HepG2 (cell line): ENCODE data around the gene CD7. TPM values are rescaled to one million over a fixed set of nuclear protein-coding genes. Genes with fewer than 3 reads are reported as not detected.
A peak's percentile ranks its signal among the peaks of the same experiment; 100 is the strongest.

Experiments
- CBFB ChIP-seq: sonication (generic); formaldehyde crosslinking; IDR thresholded peaks from 2 replicates; pipeline ENCODE4 v1.4.0; 2020; ENCODE audit warnings: missing genetic modification reagents
- CHD4 ChIP-seq: fragments of 200-600 bp; sonication (generic); IDR thresholded peaks from 2 replicates; pipeline ENCODE4 v1.7.0; 2017; ENCODE audit warnings: mild to moderate bottlenecking, low read length, borderline replicate concordance
- HOXA3 ChIP-seq: sonication (generic); formaldehyde crosslinking; IDR thresholded peaks from 2 replicates; pipeline ENCODE4 v1.5.0; 2020; ENCODE audit warnings: missing genetic modification reagents
- MAFK ChIP-seq, 2 experiments: IDR thresholded peaks in 1 of 2; conservative IDR thresholded peaks in 1 of 2; 2 replicates each; pipeline ENCODE4 v1.6.1; 2011; ENCODE audit warnings: improper control_type of control experiment in 2 of 2, low read length in 2 of 2
- MIER2 ChIP-seq: IDR thresholded peaks from 2 replicates; pipeline ENCODE4 v1.6.1; 2016; ENCODE audit warnings: missing biosample characterization, missing genetic modification reagents
- SP1 ChIP-seq, 2 experiments: fragments of 450-650 bp in 1 of 2; sonication (generic) in 1 of 2; formaldehyde crosslinking in 1 of 2; IDR thresholded peaks; 2 replicates each; pipeline versions ENCODE4 v1.4.0 to v1.6.1; 2016 to 2020; ENCODE audit warnings: missing genetic modification reagents in 1 of 2
- TBX2 ChIP-seq: sonication (generic); formaldehyde crosslinking; IDR thresholded peaks from 2 replicates; pipeline ENCODE4 v1.5.0; 2020; ENCODE audit warnings: missing genetic modification reagents, mild to moderate bottlenecking, borderline replicate concordance
- ZFY ChIP-seq: sonication (generic); formaldehyde crosslinking; IDR thresholded peaks from 2 replicates; pipeline ENCODE4 v1.4.0; 2020; ENCODE audit warnings: missing genetic modification reagents
- ZNF180 ChIP-seq: sonication (generic); formaldehyde crosslinking; IDR thresholded peaks from 2 replicates; pipeline ENCODE4 v1.4.0; 2020; ENCODE audit warnings: low read depth, missing genetic modification reagents, borderline replicate concordance
- ZNF367 ChIP-seq: sonication (generic); formaldehyde crosslinking; IDR thresholded peaks from 2 replicates; pipeline ENCODE4 v1.4.0; 2020; ENCODE audit warnings: missing genetic modification reagents, borderline replicate concordance
- ZNF446 ChIP-seq: sonication (generic); formaldehyde crosslinking; IDR thresholded peaks from 2 replicates; pipeline ENCODE4 v1.5.0; 2020; ENCODE audit warnings: mild to moderate bottlenecking, missing genetic modification reagents
- ZNF451 ChIP-seq: sonication (generic); formaldehyde crosslinking; IDR thresholded peaks from 2 replicates; pipeline ENCODE4 v1.5.0; 2020; ENCODE audit warnings: mild to moderate bottlenecking, missing genetic modification reagents
- ZNF605 ChIP-seq: sonication (generic); formaldehyde crosslinking; IDR thresholded peaks from 2 replicates; pipeline ENCODE4 v1.8.0; 2022; ENCODE audit warnings: mild to moderate bottlenecking, missing genetic modification reagents
- ZNF737 ChIP-seq: sonication (generic); formaldehyde crosslinking; IDR thresholded peaks from 2 replicates; pipeline ENCODE4 v1.5.0; 2020; ENCODE audit warnings: missing genetic modification reagents, mild to moderate bottlenecking, borderline replicate concordance
- ZNF790 ChIP-seq: sonication (generic); formaldehyde crosslinking; IDR thresholded peaks from 2 replicates; pipeline ENCODE4 v1.8.0; 2022; ENCODE audit warnings: missing genetic modification reagents, mild to moderate bottlenecking, borderline replicate concordance
- polyA plus RNA-seq, 8 experiments: library from polyadenylated mRNA; depleted of rRNA in 3 of 8; stranded (reverse) in 7 of 8; unstranded in 1 of 8; fragments of >200 nt; fragmentation: Illumina TruSeq in 4 of 8; extraction: Trizol in 4 of 8; gene quantifications; 2 replicates each; pipeline versions ENCODE4 v1.2.1 to v1.2.3, GENCODE V29; 2011 to 2016; ENCODE audit warnings: low read depth in 4 of 8, missing spikeins in 1 of 8, mixed read lengths in 1 of 8; ENCODE audit not compliant: insufficient read depth in 1 of 8
- total RNA-seq, 5 experiments: library from RNA; depleted of rRNA; stranded (reverse); fragments of >200 nt; fragmentation: Illumina TruSeq; extraction: Trizol; gene quantifications; 2 replicates each; pipeline ENCODE4 v1.2.3, GENCODE V29; 2016; ENCODE audit warnings: low read depth in 1 of 5
- TF ChIP-seq, protein P1 (sequence below): sonication (generic); formaldehyde crosslinking; IDR thresholded peaks from 2 replicates; pipeline ENCODE4 v1.5.0; 2020; ENCODE audit warnings: missing genetic modification reagents, mild to moderate bottlenecking, borderline replicate concordance
- TF ChIP-seq, protein P2 (sequence below): sonication (generic); formaldehyde crosslinking; IDR thresholded peaks from 2 replicates; pipeline ENCODE4 v1.9.0; 2021; ENCODE audit warnings: missing genetic modification reagents, mild to moderate bottlenecking, borderline replicate concordance
- TF ChIP-seq, protein P3 (sequence below): sonication (generic); formaldehyde crosslinking; IDR thresholded peaks from 2 replicates; pipeline ENCODE4 v1.8.1; 2023; ENCODE audit warnings: mild to moderate bottlenecking, inconsistent platforms, moderate library complexity, missing genetic modification reagents, borderline replicate concordance
- TF ChIP-seq, protein P4 (sequence below): sonication (generic); formaldehyde crosslinking; IDR thresholded peaks from 2 replicates; pipeline ENCODE4 v1.4.0; 2020; ENCODE audit warnings: missing genetic modification reagents, mild to moderate bottlenecking, borderline replicate concordance
- TF ChIP-seq, protein P5 (sequence below): sonication (generic); formaldehyde crosslinking; IDR thresholded peaks from 2 replicates; pipeline ENCODE4 v1.4.0; 2020; ENCODE audit warnings: low read depth, missing genetic modification reagents

Gene CD7
- total and polyA plus RNA-seq, 2 of the 13 experiments (the other 11 are each of a cell fraction or from before 2014, with no cell fraction given): 67.6 to 76.4 TPM

DNA sequence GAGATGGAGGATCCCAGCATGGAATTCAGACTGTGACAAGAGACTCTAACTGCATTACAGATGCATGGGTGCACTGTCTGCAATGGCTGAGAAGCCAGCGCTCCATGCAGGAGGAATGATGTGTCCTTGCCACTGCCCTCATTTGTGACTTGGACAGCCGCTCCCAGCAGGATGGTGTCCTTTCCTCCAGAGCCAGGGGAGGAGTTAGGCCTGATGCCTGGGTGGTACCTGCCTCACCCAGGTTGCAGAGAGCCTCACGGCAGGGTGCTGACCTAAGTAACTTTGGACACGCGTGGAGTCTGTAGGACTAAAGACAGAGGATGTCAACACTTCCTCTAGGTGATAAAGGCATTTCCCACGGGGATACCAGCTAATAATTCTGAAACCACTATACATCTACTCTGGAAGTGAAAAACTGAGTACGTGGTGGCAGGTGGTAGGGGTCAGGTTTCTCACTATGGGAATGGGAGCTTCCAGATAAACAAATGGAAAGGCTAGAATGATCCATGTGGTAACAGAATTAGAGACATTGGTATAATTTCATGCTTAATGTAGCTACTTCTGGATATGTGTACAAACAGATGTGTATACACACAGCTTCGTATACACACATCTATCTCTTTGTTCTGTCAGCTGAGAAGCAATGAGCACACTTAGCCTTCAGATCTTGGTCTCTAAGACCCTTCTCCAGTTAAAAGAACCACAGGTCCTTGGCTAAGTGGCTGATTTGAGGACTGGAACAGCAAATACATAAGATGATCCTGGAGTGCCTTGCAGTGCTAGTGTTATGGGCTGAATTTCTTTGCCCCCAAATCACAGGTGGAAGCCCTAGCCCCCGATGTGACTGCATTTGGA is 30.2 kb downstream of the CD7 start (continued):
- TF ChIP-seq ZNF367 (CRISPR knock-in tag) (no peak), ZFY (CRISPR knock-in tag) (no peak), TBX2 (CRISPR knock-in tag) (no peak), CBFB (no peak), MAFK (conservative IDR thresholded peaks at IDR 0.05 in 1 of 2, IDR thresholded peaks at IDR 0.05 in 1 of 2; ENCODE audit: low read length in 2 of 2) (no peak), CHD4 (no peak), ZNF180 (CRISPR knock-in tag) (no peak), ZNF605 (CRISPR knock-in tag) (peak; percentile 99), ZNF446 (CRISPR knock-in tag) (peak; percentile 56; the same call in 1 of the 2 replicates), ZNF737 (no peak; the same call in 1 of the 2 replicates), MIER2 (CRISPR knock-in tag) (no peak), SP1 (IDR thresholded peaks at IDR 0.05) (no peak), SP1 (CRISPR knock-in tag; IDR thresholded peaks at IDR 0.05) (no peak), ZNF451 (CRISPR knock-in tag) (no peak), ZNF790 (CRISPR knock-in tag) (peak; percentile 80; the same call in 1 of the 2 replicates), HOXA3 (no peak)
- TF ChIP-seq, protein P1, sequence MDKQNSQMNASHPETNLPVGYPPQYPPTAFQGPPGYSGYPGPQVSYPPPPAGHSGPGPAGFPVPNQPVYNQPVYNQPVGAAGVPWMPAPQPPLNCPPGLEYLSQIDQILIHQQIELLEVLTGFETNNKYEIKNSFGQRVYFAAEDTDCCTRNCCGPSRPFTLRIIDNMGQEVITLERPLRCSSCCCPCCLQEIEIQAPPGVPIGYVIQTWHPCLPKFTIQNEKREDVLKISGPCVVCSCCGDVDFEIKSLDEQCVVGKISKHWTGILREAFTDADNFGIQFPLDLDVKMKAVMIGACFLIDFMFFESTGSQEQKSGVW (CRISPR knock-in tag): no peak
- TF ChIP-seq, protein P2, sequence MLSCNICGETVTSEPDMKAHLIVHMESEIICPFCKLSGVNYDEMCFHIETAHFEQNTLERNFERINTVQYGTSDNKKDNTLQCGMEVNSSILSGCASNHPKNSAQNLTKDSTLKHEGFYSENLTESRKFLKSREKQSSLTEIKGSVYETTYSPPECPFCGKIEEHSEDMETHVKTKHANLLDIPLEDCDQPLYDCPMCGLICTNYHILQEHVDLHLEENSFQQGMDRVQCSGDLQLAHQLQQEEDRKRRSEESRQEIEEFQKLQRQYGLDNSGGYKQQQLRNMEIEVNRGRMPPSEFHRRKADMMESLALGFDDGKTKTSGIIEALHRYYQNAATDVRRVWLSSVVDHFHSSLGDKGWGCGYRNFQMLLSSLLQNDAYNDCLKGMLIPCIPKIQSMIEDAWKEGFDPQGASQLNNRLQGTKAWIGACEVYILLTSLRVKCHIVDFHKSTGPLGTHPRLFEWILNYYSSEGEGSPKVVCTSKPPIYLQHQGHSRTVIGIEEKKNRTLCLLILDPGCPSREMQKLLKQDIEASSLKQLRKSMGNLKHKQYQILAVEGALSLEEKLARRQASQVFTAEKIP: no peak
- TF ChIP-seq, protein P3, sequence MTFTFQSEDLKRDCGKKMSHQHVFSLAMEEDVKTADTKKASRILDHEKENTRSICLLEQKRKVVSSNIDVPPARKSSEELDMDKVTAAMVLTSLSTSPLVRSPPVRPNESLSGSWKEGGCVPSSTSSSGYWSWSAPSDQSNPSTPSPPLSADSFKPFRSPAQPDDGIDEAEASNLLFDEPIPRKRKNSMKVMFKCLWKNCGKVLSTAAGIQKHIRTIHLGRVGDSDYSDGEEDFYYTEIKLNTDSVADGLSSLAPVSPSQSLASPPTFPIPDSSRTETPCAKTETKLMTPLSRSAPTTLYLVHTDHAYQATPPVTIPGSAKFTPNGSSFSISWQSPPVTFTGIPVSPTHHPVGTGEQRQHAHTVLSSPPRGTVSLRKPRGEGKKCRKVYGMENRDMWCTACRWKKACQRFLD (CRISPR knock-in tag): no peak
- TF ChIP-seq, protein P4, sequence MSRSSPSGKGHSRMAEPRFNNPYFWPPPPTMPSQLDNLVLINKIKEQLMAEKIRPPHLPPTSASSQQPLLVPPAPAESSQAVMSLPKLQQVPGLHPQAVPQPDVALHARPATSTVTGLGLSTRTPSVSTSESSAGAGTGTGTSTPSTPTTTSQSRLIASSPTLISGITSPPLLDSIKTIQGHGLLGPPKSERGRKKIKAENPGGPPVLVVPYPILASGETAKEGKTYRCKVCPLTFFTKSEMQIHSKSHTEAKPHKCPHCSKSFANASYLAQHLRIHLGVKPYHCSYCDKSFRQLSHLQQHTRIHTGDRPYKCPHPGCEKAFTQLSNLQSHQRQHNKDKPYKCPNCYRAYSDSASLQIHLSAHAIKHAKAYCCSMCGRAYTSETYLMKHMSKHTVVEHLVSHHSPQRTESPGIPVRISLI (CRISPR knock-in tag): no peak
- TF ChIP-seq, protein P5, sequence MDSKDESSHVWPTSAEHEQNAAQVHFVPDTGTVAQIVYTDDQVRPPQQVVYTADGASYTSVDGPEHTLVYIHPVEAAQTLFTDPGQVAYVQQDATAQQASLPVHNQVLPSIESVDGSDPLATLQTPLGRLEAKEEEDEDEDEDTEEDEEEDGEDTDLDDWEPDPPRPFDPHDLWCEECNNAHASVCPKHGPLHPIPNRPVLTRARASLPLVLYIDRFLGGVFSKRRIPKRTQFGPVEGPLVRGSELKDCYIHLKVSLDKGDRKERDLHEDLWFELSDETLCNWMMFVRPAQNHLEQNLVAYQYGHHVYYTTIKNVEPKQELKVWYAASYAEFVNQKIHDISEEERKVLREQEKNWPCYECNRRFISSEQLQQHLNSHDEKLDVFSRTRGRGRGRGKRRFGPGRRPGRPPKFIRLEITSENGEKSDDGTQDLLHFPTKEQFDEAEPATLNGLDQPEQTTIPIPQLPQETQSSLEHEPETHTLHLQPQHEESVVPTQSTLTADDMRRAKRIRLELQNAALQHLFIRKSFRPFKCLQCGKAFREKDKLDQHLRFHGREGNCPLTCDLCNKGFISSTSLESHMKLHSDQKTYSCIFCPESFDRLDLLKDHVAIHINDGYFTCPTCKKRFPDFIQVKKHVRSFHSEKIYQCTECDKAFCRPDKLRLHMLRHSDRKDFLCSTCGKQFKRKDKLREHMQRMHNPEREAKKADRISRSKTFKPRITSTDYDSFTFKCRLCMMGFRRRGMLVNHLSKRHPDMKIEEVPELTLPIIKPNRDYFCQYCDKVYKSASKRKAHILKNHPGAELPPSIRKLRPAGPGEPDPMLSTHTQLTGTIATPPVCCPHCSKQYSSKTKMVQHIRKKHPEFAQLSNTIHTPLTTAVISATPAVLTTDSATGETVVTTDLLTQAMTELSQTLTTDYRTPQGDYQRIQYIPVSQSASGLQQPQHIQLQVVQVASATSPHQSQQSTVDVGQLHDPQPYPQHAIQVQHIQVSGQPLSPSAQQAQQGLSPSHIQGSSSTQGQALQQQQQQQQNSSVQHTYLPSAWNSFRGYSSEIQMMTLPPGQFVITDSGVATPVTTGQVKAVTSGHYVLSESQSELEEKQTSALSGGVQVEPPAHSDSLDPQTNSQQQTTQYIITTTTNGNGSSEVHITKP: no peak
